Skeletal muscle cell (primary cell): ENCODE data around the gene HIRIP3.
A peak's percentile ranks its signal among the peaks of the same experiment; 100 is the strongest.
"Not testable (repeated sequence)": the region's sequence is repeated elsewhere in the genome, so short reads cannot be mapped to it uniquely, and the experiment has no call there.

Source experiments
- DNase-seq: peaks from one replicate; pipeline ENCODE4 v3.0.0-alpha.2; 2010; ENCODE audit warnings: low read depth
- H3K4me3 ChIP-seq: 2 replicates; pipeline ENCODE4 v1.5.1; 2011; ENCODE audit warnings: low read depth, mild to moderate bottlenecking, control low read depth, low read length, moderate library complexity

Gene HIRIP3

GRCh38 chr16:29995324-29995910, at the start of gene HIRIP3:
Gene HIRIP3, minus strand, starts transcription at chr16:29995617. Its CDS starts 12 bp downstream, at chr16:29995605.
- DNase-seq: peak; percentile 30
- peak within 1 kb of the TSS; percentile 80 for H3K4me3 ChIP-seq

- DNase-seq: no peak
- no peak overlapping the region for H3K4me3 ChIP-seq
These were observed 46.4 kb upstream of the HIRIP3 start for GRCh38 chr16:30041841-30042240.

GRCh38 chr16:30040690-30041089, 45.3 kb upstream of the HIRIP3 start:
- not testable (repeated sequence) for DNase-seq, H3K4me3 ChIP-seq

GRCh38 chr16:30040221-30040620, 44.8 kb upstream of the HIRIP3 start:
- no peak overlapping the region for H3K4me3 ChIP-seq
- no peak for DNase-seq

GRCh38 chr16:30033270-30033669, 37.9 kb upstream of the HIRIP3 start:
- no peak overlapping the region for H3K4me3 ChIP-seq
- DNase-seq: no peak

GRCh38 chr16:30032083-30032819, 36.8 kb upstream of the HIRIP3 start:
- peak; percentile 12 for DNase-seq
- no peak overlapping the region for H3K4me3 ChIP-seq

GRCh38 chr16:30031477-30031918, 36.1 kb upstream of the HIRIP3 start:
- no peak for DNase-seq
- H3K4me3 ChIP-seq: peak overlapping the region; percentile 23

GRCh38 chr16:30030841-30031413, 35.5 kb upstream of the HIRIP3 start, which contains the start of gene TLCD3B:
Gene TLCD3B, minus strand, starts transcription at chr16:30031271. Its CDS starts 744 bp downstream, at chr16:30030527.
- DNase-seq: no peak
- H3K4me3 ChIP-seq: peak within 1 kb of the TSS; percentile 23

- DNase-seq: no peak
- H3K4me3 ChIP-seq: no peak overlapping the region
These were observed 34.7 kb upstream of the HIRIP3 start for GRCh38 chr16:30030011-30030685.

- no peak overlapping the region for H3K4me3 ChIP-seq
- no peak for DNase-seq
These were observed 33.1 kb upstream of the HIRIP3 start for GRCh38 chr16:30028438-30029076.

GRCh38 chr16:30027588-30028437, 32.4 kb upstream of the HIRIP3 start:
- no peak overlapping the region for H3K4me3 ChIP-seq

GRCh38 chr16:30026449-30026848, 31.0 kb upstream of the HIRIP3 start:
- H3K4me3 ChIP-seq: no peak overlapping the region
- no peak for DNase-seq

More at GRCh38 chr16:30027588-30028437, 32.4 kb upstream of the HIRIP3 start:
- no peak for DNase-seq

GRCh38 chr16:30025574-30025973, 30.2 kb upstream of the HIRIP3 start:
- DNase-seq: no peak
- no peak overlapping the region for H3K4me3 ChIP-seq

GRCh38 chr16:30025156-30025555, 29.7 kb upstream of the HIRIP3 start:
- no peak overlapping the region for H3K4me3 ChIP-seq
- DNase-seq: no peak

GRCh38 chr16:30024451-30024850, 29.0 kb upstream of the HIRIP3 start:
- no peak overlapping the region for H3K4me3 ChIP-seq
- DNase-seq: no peak

- H3K4me3 ChIP-seq: no peak overlapping the region
- no peak for DNase-seq
These were observed 28.2 kb upstream of the HIRIP3 start for GRCh38 chr16:30023586-30023985.

GRCh38 chr16:30022887-30023286, 27.5 kb upstream of the HIRIP3 start, which contains the start of gene C16orf92:
Gene C16orf92, plus strand, starts transcription at chr16:30023198. Its CDS starts 143 bp downstream, at chr16:30023341.
- no peak for DNase-seq
- H3K4me3 ChIP-seq: no peak within 1 kb of the TSS

- DNase-seq: peak; percentile 12
- no peak overlapping the region for H3K4me3 ChIP-seq
These were observed 23.3 kb upstream of the HIRIP3 start for GRCh38 chr16:30018731-30019158.
